Esophagus squamous epithelium (tissue), 5 donors: ENCODE measurements around the gene CDC40. TPM values are rescaled to one million over a fixed set of nuclear protein-coding genes. Genes with fewer than 3 reads are reported as not detected.

Experiments
- DNase-seq: peaks from one replicate; lab custom pipeline; 2025; lab: John Stamatoyannopoulos, UW
- H3K27ac ChIP-seq, 4 donors: fragments of 200-600 bp; sonication (generic); one replicate each; pipeline ENCODE4 v1.5.1; 2016 to 2019; ENCODE audit warnings: mild to moderate bottlenecking in 1 of 4
- H3K27me3 ChIP-seq, 4 donors: fragments of 200-600 bp; sonication (generic); 1 replicate in 3 of 4; 2 replicates in 1 of 4; pipeline versions ENCODE4 v1.5.1 to v1.6.0; 2017 to 2021; ENCODE audit warnings: antibody characterized with exemption in 1 of 4
- H3K36me3 ChIP-seq, 3 donors: fragments of 200-600 bp; sonication (generic); one replicate each; pipeline ENCODE4 v1.5.1; 2016 to 2019
- H3K4me1 ChIP-seq, 3 donors: fragments of 200-600 bp; sonication (generic); one replicate each; pipeline ENCODE4 v1.5.1; 2017 to 2019
- H3K4me3 ChIP-seq, 4 donors: fragments of 200-600 bp; sonication (generic); 1 replicate in 3 of 4; 2 replicates in 1 of 4; pipeline ENCODE4 v1.5.1; 2016 to 2019; ENCODE audit warnings: mild to moderate bottlenecking in 2 of 4, moderate library complexity in 1 of 4
- H3K9me3 ChIP-seq, 3 donors: fragments of 200-600 bp; sonication (generic); one replicate each; pipeline ENCODE4 v1.5.1; 2016 to 2019
- CTCF ChIP-seq, 6 experiments: fragments of 450-650 bp in 4 of 6; fragments of 200-600 bp in 2 of 6; sonication (generic) in 2 of 6; IDR thresholded peaks; one replicate each; pipeline ENCODE4 v1.5.1; 2016 to 2019; ENCODE audit warnings: antibody characterized with exemption in 6 of 6, mild to moderate bottlenecking in 4 of 6, moderate library complexity in 4 of 6
- POLR2A ChIP-seq, 4 donors: fragments of 450-650 bp; IDR thresholded peaks; one replicate each; pipeline ENCODE4 v1.6.1; 2017; ENCODE audit warnings: antibody characterized with exemption in 4 of 4, mild to moderate bottlenecking in 4 of 4, moderate library complexity in 3 of 4
- WGBS, 2 donors: methylation state at CpG; one replicate each; pipeline ENCODE4 v1.1.5; 2018; 5-methylcytosine and 5-hydroxymethylcytosine counted together
- intact Hi-C: fragments of 100-400 bp; cut with DNase I; formaldehyde crosslinking; loops from one replicate; pipeline ENCODE4 v1.15.0; 2022
- total RNA-seq, 4 donors: library from RNA; depleted of rRNA; stranded (reverse); fragments of >200 nt; gene quantifications; one replicate each; pipeline ENCODE4 v1.1.0, GENCODE V29; 2016
- donor health status: DM: yes; HTN: yes; CAD: no.

CDC40 gene
- total RNA-seq, 4 donors from 2014 or later: 6.9 to 19.3 (median 16.6) TPM

GRCh38 chr6:110250058-110250457, 69.8 kb downstream of the CDC40 start:
- no peaks in the 10 kb centered on the region for H3K27me3 ChIP-seq
- WGBS, 2 donors: 80 to 91% methylated on average over 4 of the region's 4 CpGs
- H3K4me1 ChIP-seq: no peaks in the 10 kb centered on the region
- TF ChIP-seq CTCF (IDR thresholded peaks at IDR 0.05) (no peak), POLR2A (IDR thresholded peaks at IDR 0.05) (no peak)
- DNase-seq: no peak
- no peak overlapping the region for H3K4me3 ChIP-seq
- intact Hi-C loops: no loop called here
- peaks cover 0 to 4% (median 0%) of the 10 kb centered on the region in 3 donors for H3K36me3 ChIP-seq
- H3K27ac ChIP-seq: no peak overlapping the region
- H3K9me3 ChIP-seq: no peaks in the 10 kb centered on the region

- intact Hi-C loops: no loop called here
- 60 to 82% methylated on average over 5 of the region's 5 CpGs for WGBS, 2 donors
- no peak overlapping the region for H3K4me3 ChIP-seq
- H3K27ac ChIP-seq: no peak overlapping the region
- TF ChIP-seq POLR2A (IDR thresholded peaks at IDR 0.05): no peak
- no peak for TF ChIP-seq CTCF (IDR thresholded peaks at IDR 0.05)
- no peaks in the 10 kb centered on the region for H3K4me1 ChIP-seq
- H3K9me3 ChIP-seq: no peaks in the 10 kb centered on the region
- no peaks in the 10 kb centered on the region for H3K36me3 ChIP-seq
- DNase-seq: no peak
- no peaks in the 10 kb centered on the region for H3K27me3 ChIP-seq
Measured at GRCh38 chr6:110250838-110251237, 70.6 kb downstream of the CDC40 start.

- H3K4me1 ChIP-seq: no peaks in the 10 kb centered on the region
- no peak overlapping the region for H3K27ac ChIP-seq
- H3K4me3 ChIP-seq: no peak overlapping the region
- peaks cover 0 to 7% (median 5%) of the 10 kb centered on the region in 3 donors for H3K9me3 ChIP-seq
- WGBS, 2 donors: 11 to 31% methylated on average over 5 of the region's 5 CpGs
- no peak for DNase-seq
- H3K36me3 ChIP-seq: no peaks in the 10 kb centered on the region
- H3K27me3 ChIP-seq: no peaks in the 10 kb centered on the region
- TF ChIP-seq POLR2A (IDR thresholded peaks at IDR 0.05) (no peak), CTCF (IDR thresholded peaks at IDR 0.05) (no peak)
- intact Hi-C loops: no loop called here
Measured at GRCh38 chr6:110255211-110255750, 75.1 kb downstream of the CDC40 start.

GRCh38 chr6:110256366-110256765, 76.1 kb downstream of the CDC40 start:
- Histone ChIP-seq H3K27ac (no peak overlapping the region), H3K27me3 (no peaks in the 10 kb centered on the region), H3K4me1 (no peaks in the 10 kb centered on the region), H3K36me3 (no peaks in the 10 kb centered on the region), H3K4me3 (no peak overlapping the region), H3K9me3 (peaks cover 0 to 7% (median 5%) of the 10 kb centered on the region in 3 donors)
- WGBS, 2 donors: 60 to 74% methylated on average over 2 of the region's 2 CpGs
- no peak for TF ChIP-seq CTCF (IDR thresholded peaks at IDR 0.05)
- no peak for TF ChIP-seq POLR2A (IDR thresholded peaks at IDR 0.05)
- DNase-seq: no peak
- intact Hi-C loops: no loop called here

- 71 to 77% methylated on average over 3 of the region's 3 CpGs for WGBS, 2 donors
- intact Hi-C loops: no loop called here
- Histone ChIP-seq H3K36me3 (no peaks in the 10 kb centered on the region), H3K4me3 (no peak overlapping the region), H3K27ac (no peak overlapping the region), H3K27me3 (no peaks in the 10 kb centered on the region), H3K4me1 (no peaks in the 10 kb centered on the region), H3K9me3 (no peaks in the 10 kb centered on the region)
- DNase-seq: no peak
- TF ChIP-seq POLR2A (IDR thresholded peaks at IDR 0.05) (no peak), CTCF (IDR thresholded peaks at IDR 0.05) (no peak)
Measured at GRCh38 chr6:110265273-110265672, 85.0 kb downstream of the CDC40 start.
